GM18519 (cell line): ENCODE results near the gene PPHLN1.
"Not testable (repeated sequence)": the region's sequence is repeated elsewhere in the genome, so short reads cannot be mapped to it uniquely, and the experiment has no call there.

ENCODE experiments used
- ATAC-seq: cut with Tn5 transposase; IDR thresholded peaks from one replicate; pipeline ENCODE4 v1.9.1; 2021; ENCODE audit warnings: mild to moderate bottlenecking, moderate library complexity; ENCODE audit not compliant: unreplicated experiment, low FRiP score

PPHLN1 gene

DNA sequence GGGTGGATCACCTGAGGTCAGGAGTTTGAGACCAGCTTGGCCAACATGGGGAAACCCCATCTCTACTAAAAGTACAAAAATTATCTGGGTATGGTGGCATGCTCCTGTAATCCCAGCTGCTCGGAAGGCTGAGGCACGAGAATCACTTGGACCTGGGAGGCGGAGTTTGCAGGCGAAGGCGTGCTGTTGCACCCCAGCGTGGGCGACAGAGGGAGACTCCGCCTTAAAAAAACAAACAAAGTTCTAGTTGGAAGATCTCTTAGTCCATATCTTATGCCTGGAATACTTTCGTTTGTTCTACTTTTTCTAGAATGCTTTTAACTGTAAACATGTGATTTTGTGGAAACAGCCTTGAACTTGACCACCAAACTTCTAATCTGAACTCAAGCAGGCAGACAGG is 38.7 kb downstream of the PPHLN1 start:
- no peak for ATAC-seq

DNA sequence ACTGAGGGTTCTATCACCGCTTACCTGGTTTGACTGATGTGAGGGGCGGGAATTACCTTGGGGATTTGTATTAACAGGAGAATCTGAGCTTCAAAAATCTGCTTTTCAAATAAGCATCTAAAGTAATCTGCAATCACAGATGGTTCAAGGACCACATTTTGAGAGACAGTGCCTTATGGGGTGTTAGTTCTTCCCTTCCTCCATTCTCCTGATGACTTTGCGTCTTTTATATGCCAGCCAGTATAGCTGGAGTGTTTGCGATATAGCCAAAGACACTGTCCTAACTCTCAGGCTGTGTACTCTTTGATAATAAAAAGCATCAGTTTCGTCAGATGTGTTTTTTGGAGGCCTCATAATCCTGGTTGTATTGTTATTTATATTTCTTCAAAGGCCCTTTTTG is 39.5 kb downstream of the PPHLN1 start:
- no peak for ATAC-seq

DNA sequence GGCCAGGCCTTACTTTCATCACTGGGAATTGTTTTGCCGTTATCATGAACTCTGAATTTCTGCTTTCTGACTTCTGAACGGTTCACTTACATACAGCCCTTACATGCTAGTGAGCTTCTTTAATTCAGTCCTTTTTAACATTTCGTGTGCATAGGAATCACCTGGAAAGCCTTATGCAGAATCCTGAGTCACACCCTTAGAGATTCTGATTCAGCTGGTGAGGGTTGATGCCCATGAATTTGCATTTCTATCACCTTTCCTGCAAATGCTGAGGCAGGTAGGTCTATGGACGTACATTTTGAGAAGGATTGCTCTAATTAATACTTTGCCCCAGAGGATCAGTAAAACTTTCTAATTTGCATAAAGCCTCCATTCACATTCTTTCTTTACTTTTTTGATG is 44.0 kb downstream of the PPHLN1 start:
- ATAC-seq, result no peak

DNA sequence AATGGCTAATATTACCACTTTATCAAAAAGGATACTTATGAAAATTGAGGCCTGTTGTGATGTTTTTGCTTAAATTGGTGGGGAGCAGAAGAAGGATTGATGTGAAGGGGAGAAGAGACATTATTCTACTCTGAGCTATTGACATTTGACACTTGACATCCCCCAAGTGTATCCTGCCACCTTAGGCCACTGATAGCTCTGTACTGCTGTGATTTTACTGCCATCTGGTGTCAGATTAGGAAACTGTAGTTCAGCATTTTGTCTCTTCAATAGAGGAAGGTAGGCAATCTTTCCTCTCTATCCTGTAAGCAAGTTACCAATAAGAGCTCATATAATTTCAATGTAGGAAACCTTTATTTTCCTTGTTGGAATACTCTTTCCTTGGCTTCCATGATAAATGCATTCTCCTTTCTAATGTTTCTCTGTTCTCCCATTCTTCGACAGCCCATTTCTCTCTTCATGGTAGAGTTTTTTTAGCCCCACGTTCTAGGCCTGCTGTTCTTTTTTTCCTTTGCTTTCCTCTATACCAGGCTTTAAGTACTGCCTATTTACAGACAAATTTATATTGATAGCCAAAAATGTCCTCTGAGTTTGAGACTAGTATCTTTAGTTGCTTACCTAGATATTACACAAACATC is 46.3 kb downstream of the PPHLN1 start:
- peak; percentile 93 for ATAC-seq

DNA sequence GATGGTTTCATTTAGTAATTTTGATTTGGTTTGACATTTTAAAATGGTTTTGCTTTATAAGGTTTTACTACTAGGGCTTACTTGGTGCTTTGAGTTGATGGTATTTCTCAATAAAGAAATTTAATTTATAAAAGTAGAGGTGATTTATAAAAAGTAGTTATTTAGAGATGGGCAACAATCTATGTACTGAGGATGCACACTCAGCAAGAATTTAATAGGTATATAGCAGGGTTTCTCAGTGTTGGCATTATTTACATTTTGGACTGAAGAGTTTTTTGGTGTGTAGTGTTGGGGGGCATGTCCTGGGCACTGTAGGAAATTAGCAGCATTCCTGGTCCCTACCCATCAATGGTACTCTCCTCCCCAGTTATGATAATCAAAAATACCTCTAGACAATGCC is 47.7 kb downstream of the PPHLN1 start:
- ATAC-seq, result no peak

DNA sequence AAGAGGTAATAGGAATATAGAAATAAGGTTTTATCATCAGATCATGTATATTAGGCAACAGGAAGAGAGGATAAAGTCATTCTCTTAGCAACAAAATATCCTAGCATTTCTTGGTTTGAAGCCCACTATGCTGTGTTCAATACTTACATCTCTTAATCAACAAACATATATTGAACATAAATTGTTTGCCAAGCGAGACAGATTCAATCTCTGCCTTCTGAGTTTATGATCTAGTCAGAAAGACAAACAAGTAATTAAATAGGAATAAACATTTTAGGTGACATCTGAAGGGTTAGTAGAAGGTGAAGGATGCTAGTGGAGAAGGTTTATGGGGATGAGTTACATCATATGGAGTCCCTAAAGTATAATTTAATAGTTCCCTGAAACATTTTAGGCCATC is 54.8 kb downstream of the PPHLN1 start:
- ATAC-seq, result no peak

DNA sequence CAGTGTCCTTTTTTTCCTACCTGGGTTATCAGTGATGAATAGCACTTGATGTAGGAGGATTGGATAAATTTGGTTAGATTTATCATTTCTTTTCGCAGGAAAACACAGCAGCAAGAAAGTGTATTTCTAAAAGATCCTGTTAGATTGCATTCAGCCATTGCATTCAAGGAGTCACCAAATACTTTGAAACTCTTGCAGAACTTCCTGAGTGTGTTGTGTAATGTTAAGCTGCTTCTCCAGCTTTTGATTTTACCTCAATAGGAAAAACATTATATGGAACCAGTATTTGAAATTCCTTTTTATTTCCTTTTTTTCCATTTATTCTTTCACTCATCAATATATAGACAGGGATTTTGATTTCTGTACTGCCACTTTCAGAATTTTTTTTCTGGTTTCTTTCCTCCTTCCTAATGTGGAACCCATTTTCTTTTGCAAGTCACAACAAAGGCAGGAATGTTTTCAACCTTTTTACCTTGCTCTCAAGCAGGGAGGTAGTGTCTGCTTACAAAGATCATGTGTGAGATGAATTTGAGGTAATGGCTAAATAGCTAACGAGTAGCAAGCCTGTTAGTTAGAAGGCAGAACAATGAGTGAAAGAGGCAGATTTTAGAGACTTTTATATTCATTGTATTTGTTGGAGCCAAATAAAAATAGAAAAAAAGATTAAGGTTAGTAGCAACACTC is 56.2 kb downstream of the PPHLN1 start:
- no peak for ATAC-seq

DNA sequence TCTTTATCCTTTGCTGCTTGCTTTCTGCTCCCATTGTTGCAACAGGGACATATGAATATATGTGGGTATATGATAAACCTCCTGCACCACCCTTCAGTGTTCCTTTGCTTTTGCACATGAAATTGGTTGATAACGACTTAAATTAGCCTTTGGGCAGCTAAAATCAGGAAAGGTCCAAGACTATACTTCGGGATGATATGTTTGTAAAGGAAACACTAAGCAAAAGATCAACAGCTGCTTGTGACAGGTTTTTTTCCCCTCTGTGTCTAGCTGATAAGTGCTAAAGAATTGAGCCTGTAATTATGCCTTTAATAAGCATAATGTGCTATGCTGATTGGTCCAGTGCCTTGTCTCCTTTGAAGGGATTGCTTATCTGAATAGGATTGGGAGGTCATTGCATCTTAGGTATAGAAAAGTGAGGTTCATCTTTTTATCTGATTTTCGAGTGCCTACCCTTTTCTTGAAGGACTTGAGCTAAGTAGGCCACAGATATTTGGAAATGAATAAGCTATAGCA is 59.4 kb downstream of the PPHLN1 start:
- ATAC-seq, result no peak

DNA sequence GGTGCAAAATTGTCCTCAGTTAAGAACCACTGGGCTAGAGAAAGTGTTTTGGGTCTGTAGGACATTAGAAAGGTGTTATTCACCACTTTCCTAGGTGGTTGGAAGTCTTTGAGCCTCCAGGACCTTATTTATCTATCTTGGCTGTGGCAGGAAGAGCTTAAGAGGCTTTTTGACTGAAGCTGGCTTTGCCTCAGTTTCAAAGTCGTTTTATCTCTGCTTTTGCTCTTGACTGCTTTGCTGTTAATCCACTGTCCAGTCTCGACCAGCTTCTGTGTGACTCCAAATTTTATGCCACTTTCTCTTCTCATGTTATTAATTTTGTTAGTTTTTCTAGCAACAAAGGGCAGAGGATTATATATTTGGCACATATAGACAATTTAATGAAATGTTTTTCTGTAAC is 60.3 kb downstream of the PPHLN1 start:
- no peak for ATAC-seq

DNA sequence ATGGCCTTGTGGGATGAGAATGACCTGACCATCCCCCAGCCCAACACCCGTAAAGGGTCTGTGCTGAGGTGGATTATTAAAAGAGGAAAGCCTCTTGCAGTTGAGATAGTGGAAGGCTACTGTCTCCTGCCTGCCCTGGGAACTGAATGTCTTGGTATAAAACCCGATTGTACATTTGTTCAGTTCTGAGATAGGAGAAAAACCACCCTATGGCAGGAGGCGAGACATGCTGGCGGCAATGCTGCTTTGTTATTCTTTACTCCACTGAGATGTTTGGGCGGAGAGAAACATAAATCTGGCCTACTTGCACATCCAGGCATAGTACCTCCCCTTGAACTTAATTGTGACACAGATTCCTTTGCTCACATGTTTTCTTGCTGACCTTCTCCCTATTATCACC is 62.1 kb downstream of the PPHLN1 start:
- ATAC-seq, result not testable (repeated sequence)

DNA sequence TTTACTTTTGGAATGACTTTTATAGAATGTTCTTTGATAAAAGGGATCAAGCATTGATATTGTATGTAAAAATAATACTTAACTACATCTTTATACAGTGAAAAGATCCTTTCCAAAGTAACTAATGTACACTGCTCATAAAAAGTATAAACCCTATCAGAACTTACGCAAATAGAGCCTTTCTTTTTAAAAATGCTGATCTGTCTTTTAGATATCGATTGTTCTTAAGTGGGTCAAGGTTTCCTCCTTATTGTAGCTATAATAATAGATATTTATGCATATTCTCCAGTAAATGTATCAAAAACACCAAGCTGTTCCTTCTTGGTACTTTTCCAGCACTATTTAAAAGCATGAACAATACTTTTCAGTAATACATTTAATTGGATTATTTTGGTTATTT is 68.5 kb downstream of the PPHLN1 start:
- ATAC-seq, result no peak

DNA sequence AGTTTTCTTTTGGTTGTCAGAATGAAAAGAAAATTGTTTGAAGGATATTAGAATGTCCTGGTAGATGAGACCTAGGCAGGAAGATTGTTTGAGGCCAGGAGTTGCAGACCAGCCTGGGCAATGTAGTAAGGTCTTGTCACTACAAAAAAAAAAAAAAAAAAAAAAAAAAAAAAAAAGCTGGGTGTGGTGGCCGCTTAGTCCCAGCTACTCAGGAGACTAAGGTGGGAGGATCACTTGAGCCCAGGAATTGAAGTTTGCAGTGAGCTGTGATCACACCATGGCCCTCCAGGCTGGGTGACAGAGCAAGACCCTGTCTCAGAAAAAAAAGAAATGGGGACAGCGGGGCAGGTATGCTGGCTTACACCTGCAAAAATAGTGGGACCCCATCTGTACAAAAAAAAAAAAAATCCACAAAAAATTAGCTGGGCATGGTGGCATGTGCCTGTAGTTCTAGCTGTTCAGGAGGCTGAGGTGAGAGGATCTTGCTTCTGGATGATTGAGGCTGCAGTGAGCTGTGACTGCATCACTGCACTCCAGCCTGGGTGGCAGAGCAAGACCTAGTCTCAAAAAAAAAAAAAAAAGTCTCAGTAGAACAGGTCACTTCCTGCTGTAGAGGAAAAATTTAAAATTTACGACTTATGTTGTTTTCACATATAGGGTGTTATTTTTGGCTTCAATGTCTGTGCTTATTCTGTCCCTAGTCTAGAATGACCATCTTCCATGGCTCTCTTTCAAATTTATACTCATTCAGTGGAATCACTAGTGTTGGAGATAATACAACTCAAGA is 70.7 kb downstream of the PPHLN1 start:
- no peak for ATAC-seq

DNA sequence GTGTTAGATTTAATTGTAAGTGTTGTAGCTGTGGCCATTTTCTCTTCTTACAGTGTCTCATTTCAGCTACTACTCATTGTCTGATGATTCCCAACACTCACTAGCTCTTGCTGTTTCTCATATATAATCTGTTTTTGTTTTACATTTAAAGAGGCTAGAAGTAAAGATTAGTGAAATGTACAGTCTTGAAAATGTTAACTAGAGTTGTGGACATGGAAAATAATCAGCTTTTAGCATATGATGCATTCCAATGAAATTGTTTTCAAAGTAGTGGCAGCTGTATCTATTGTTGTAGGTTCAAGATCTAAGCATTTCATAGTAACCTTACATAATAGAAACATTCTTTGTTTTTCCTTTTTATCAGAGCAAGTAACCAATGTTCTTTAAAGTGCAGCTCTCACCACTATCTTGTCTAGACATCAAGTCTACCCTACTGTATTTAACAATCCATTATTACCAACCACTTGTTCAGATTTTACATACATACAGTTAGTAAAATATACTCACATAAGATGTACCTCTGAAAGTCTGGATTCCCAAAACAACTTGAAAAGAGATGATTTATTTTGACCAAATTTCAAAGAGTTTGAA is 76.9 kb downstream of the PPHLN1 start:
- no peak for ATAC-seq

DNA sequence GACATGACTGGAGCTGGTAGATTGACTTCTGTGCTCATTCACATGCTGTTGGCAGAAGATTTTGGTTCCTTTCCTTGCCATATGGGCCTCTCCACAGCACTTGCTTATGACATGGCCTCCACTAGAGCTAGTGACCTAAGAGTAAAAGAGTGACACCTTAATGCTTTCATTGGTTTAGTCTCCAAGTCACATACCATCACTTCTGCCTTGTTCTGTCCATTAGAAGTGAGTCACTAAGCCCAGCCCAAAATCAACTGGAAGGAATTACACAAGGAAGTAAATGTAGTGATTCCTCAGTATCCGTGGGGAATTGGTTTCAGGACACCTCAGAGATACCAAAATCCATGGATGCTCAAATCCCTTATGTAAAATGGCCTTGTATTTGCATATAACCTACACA is 81.3 kb downstream of the PPHLN1 start:
- no peak for ATAC-seq

DNA sequence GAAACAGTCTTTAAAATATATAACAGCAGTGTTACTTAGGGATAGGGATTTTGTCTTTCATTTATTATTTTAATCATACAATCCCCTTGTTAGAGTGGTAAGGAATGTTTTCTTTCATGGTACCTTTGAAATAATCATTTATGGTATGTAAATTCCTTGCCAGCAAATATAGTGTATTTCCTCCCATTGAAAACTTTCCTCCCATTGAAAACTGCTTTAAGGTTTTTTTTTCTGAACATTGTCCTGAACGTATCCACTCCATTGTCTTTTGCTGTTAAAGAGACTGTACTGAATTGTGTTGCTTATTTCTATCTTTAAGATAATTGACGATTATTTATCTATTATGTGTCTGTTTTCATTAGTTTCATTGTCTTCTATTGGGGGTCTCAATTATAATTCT is 83.5 kb downstream of the PPHLN1 start:
- ATAC-seq, result no peak

DNA sequence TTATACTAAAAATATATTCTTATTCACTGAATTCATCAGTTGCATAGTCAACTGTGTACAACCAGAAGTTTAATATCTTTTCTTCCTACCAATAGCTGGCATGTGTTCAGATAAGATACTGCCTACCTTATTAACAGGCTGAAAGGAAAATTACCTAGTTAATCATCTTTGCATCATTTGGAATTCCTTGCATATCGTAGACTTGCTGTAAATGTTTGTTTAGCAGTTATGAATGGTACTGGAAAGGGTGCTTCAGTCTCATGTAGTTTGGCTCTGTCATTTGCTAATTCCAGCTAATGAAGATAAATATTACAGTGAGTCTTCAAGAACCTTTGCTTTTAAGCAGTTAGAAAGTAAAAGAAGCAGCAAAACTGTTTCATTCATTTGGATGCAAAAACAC is 84.4 kb downstream of the PPHLN1 start:
- ATAC-seq, result no peak

DNA sequence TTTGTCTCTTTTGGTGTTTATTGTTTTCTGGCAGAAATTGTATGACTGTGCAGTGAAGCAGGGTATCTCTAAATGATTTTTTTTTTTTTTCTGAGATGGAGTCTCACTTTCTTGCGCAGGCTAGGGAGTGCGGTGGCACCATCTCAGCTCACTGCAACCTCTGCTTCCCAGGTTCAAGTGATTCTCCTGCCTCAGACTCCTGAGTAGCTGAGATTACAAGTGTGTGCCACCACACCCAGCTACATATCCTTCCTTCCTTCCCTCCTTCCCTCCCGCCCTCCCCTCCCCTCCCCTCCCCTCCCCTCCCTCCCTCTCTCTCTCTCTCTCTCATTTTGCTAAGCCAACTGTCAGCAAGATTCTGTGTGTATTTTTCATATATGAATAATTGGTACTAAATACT is 94.4 kb downstream of the PPHLN1 start:
- ATAC-seq, result no peak

DNA sequence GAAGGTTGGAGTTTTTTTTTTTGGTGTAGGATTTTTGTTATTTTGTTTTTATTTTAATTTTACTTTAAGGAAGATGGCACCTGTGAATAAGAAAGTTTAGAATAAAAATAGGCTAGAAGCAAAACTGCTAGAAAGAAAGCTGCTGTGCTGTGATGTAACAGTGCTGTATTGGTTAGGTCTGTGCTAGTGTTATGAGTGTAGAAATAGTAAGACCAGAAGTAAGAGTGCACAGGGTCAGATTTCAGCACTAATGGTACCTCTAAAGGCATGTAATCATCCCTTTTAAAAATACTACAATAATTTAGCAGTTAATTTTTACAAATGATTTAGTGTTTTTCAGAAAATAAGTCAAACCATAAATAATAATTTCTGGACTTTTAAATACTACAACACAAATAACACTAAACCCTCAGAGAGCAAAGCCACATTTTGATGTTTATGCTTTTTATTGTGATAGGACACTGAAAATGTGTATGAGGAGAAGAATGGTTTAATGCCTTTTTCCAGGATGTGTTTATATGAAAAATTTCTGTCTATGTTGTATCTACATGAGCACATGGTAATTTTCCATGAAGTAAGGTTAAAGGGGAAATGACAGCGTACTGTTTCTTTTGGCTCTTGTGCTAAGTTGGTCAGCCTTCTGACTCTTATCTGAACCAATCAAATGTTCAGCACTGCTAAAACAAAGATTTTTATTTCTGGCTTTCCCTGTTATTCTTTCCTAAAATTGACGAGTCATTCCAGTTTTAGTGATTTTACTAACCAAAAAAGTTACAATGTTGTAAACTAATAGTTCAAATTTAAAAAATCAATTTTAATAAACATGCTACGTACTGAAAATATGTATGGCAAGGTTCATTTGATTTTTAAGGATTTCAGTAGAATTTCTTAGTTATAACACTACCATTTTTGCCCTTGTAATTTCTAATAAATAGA is 96.1 kb downstream of the PPHLN1 start:
- peak; percentile 97 for ATAC-seq

DNA sequence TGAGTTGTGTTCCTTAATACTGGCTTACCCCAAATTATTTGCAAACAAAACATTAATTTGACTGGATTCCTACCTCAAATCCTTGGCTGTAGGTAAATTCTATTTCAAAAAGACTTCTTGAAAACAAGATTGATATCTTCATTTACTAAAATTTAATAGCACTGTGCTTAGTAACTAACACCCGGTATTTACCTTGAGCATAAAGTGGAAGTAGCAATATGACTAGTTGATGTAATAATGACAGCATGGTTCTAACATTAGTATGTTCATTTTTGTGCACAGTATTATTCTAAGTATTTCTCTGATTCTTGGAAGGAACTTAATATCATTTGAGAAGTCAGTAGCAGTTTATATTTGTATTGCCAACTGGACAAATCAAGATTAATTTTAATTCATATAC is 96.8 kb downstream of the PPHLN1 start:
- ATAC-seq, result peak; percentile 53

DNA sequence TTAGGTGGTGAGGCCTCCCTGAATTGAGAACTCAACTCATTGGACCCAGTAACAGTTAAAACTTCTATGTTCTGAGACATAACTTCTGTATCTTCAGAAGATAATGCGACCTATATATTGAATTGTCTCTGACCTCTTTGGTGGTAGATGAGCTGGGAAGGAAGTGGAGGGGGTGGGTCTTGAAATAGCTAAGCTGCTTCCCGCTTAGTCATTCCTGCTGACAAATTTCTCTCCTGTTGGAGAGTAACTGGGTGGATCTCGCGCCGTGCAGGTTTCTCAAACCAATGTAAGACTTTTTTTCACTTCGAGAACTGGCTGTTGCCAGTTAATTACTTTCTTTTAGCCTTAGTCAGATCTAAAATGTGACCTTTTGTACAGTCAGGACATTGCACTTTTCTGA is 100.8 kb downstream of the PPHLN1 start:
- ATAC-seq, result no peak
